GM04503 (cell line): ENCODE data around the gene HOXA11.

Experiments used
- DNase-seq: peaks from one replicate; pipeline ENCODE4 v3.0.0-alpha.2; 2012; ENCODE audit warnings: low read depth

Gene HOXA11

DNA sequence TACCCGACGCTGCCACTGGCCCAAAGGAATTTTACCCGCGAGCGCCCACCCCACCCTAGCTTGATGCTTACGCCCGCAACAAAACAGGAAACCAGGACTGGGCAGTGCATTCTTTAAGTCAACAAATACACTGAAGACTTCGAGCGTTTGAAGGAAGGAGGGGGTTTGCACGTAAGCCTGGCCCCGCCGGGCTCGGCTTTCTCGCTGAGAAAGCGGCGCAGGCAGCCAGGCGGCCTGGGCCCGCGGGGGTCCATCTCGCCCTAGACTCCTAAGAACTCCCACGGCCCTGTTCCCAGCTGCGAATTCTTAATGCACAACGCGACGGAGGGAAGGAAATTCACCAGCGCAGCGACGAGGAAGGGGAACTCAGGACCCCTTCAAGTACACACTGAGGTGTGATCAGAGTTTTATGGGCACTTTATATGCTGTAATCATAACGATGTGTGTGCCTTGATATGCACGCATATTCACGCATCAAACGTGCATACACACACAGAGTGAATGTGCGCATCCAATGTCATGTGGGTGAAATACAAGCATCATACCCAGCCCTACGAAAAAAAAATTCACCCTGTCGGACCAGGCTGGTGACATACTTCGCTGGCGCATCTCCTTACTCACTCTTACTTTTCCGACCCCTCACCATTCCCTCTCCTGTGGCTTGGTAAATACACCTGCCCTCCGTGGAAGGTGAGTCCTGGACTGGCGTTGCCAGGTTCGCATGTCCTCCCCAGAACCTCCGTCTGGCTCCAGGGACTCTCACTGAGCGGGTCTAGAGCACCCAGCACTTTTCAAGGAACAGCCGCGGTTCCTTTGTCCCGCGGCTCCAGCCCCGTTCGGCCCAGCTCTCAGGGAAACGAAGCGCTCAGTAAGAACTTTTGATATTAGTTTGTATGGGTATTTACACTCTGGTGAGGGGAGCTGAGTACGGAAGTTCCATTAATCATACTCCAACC lies 20.6 kb upstream of the HOXA11 start:
- DNase-seq, result no peak

DNA sequence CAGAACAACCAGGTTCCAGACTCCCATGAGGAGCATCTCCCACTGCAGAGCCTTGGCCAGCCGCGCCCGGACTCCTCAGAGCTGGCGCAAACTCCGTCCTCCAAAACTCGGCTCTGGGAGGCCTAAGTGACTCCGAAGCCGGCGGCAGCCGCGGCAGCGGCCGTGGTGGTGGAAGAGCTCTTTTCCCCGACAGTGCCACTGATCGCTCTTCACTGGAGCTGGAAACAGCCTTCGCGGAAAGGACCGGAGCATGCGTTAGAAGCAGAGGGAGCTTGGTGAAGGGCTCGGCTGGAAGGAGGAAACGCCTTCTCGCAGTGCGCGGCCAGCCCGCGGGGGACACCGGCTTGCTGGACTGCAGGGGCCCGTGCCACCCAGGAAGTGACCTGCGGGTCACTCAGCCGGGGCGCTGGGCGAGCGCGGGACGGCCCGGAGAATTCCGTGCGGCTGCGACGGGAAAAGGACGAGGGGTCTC lies 19.9 kb upstream of the HOXA11 start:
- no peak for DNase-seq

DNA sequence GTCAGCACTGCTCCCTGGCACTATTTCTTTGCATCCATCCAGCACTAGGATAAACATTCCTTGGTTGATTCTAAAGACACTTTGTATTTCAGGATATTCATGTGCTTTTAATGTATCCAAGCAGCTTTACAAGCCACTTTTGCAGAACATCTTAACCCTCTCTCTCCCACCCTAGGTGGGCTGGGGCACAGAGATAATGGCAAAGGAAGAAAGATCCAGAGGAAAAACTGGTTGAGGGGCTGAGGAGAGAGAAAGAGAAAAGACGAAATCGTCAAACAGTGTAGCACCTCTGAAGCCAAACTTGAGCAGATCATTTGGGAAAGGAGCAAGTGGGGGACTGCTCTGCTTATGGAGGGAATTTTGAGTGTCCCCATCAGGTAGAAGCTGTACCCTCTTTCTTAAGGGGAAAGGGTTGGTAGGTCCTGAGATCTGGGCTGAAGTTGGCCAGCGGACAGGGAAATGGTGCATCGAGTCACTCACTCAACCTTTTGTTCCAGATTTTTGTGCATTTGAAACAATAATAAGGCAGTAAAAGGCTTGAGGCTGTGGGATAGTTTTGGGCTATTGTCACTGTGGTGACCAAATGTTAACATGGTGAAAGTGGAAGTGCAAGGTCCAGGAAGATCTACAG lies 19.0 kb upstream of the HOXA11 start:
- DNase-seq, result no peak

DNA sequence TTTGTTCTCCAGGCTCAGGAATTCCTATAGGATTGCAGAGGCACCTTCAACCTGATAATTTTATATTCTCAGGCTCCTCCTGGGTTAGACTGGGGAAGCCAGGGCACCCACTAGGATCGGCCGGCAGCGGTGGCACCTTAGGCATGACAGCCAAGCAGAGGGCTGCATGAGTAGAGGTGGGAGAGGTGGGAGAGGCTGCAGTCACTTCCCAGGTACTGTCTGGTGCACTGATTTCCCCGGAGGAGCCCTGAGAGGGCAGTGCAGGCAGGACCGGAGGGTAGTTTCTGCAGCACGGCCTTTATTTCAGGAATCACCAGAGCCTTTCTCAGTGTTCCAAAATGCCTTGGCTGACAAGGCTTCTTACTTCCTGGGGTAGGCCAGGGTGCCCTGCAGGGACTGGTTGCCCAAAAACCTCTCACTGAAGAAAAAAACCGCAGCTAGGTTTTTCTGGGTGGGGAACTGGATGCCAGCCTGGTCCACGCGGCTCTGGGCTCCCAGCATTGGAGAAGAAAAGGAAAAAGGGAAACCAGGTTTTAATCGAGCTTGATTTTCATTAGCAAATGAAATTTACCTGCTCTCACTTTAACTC lies 18.4 kb upstream of the HOXA11 start:
- DNase-seq, result no peak

DNA sequence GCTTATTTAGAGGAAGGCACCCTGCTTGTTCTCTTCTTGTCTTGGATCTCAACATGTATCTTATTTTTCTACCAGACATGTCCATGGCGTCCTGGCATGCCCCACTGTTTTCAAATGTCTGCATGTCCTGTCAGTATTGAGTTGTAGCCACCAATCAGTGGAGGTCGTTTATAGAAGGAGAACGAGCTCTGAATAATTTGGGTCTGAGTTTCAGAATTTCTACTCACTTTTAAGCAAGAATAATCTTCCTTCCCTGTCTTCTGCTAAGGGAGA lies 17.8 kb upstream of the HOXA11 start:
- DNase-seq, result no peak

DNA sequence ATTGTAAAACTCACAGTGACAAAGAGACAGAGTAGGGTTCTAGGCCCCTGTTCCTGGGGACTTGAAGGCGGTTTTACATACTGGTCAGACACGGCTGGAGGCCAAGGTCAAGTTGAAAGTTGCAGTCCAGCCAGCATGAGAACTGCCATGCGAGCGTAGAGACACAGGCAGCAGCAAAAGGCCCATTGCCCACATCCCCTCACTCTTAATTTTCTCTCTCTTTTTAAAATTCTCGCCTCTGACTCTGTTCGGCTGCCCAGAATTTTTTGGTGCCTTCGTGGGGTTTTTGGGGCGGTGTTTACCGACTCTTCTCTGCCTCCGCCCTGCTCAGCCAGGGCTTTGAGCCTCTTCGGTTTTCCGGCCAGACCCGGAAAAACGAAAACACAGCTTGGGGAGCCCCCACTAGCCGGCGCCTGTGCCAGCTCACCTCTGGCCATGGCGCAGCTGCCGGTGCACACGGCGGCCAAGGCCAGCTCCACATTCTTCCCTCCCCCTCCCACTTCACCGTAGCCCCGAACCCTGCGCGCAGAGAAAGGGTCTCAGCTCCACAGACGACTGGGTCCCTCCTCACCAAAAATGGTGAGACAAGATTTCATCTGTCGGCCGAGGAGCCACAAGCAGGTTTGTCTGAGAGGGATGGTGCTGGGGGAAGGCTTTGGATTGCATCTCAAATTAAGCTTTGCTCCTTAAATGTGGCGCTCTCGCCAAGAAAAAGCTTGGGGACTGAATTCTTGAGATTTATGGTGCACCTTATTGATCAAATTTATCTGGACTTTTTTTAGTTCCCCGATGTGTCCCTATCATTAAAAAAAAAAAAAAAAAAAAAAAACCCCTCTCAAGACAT lies 17.2 kb upstream of the HOXA11 start:
- DNase-seq, result no peak

DNA sequence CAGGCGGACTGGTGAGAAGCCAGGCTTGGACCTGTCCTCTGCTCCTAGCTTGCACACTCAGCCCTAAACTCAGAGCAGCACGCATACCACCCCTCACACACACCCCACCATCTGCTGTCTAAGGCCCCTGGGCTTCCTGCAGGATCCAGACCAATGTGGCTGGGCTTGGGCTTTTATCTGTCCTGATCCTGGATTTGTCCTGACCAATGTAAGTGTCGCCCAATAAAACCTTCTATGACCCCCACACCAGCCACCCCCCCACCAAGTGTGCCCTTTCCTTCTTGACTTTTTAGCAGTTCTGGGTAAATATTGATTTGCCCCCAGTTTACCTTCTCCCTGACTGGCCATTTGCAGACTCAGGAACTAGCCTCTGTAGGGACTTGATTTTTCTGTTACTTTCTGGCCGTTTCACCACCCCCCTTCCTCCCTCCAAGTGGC lies 16.6 kb upstream of the HOXA11 start:
- DNase-seq, result no peak

DNA sequence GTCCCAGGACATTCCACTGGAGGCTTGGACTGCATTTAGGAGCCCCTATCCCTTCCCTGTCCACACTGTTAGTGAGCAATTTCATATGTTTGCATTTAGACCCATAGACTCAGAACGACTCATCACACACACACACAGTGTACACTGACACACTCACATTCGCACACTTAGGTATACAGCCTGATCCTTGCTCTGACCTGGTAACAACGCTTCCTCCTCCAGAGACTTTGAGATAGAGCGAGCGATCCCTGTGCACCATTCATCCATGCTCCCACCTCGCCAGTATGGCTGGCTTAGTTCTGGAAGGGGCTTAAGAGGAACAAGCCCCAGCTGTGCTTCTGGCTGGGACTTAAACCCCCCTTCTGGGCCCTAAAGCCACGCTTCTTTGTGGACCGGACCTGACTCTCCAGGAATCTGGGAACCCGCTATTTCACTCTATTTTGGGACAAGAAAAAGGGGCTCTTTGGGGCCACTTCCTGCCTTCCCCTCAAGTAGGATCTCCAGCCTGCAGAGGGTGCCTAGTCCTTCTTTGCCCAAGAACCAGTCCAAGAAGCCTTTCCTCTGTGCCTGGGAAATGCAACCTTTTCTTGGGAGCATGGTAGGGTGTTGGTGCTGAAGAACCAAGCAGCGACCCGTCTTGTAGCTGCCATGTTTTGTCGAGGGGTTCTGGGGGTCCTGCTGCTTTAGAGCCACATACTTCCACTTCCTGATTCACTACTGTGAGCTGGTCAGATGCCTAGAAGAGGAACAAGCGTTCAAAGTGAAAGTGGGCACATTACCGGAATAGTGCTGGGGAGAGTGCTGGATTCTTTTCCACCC lies 15.9 kb upstream of the HOXA11 start:
- no peak for DNase-seq

DNA sequence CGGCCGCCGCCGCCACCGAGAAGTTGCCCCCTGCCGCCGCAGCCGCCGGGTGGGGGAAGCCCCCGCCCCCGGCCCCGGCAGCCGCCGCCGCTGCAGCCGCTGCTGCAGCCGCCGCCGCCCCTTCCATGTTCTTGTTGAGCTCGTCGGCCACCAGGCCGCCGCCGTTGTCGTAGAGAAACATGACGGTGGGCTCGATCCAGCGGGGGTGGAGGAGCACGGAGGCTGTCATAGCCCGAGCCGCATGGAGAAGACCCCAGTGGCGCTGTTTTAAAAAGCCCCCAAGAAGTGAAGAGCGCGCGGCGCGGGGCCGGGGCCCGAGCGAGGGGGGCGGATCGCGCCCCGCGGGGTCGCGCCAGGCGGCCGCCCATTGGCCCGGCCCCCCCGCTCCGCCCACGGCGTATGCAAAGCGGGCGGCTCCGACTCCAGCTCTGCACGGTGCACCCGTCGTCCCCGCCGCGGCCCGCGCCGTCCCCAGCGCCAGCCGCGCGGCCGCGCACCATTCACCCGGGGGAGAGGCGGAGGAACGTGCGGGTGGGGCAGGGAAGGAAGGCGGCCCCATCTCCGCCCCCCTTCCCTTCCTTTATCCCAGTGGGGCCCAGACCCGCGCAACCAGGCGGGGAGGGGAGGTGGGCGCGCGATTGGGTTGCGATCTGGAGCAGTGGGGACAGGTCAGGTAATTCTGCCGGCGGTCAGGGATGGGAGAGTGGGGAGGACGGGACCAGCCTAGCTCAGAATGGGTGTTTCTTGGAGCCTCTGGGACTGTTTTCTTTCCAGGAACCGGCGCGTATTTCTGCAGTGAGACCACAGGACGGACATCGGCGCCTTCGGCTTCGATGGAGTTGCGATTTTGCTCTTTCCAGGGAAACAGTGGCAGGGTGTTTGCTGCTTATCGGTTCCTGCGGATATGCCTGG lies 15.1 kb upstream of the HOXA11 start, which contains the start of gene HOXA13:
HOXA13 (minus strand) TSS at position 243 of the 912 bp plus-strand sequence; CDS start at position 229, 14 bp downstream.
- DNase-seq, result no peak

DNA sequence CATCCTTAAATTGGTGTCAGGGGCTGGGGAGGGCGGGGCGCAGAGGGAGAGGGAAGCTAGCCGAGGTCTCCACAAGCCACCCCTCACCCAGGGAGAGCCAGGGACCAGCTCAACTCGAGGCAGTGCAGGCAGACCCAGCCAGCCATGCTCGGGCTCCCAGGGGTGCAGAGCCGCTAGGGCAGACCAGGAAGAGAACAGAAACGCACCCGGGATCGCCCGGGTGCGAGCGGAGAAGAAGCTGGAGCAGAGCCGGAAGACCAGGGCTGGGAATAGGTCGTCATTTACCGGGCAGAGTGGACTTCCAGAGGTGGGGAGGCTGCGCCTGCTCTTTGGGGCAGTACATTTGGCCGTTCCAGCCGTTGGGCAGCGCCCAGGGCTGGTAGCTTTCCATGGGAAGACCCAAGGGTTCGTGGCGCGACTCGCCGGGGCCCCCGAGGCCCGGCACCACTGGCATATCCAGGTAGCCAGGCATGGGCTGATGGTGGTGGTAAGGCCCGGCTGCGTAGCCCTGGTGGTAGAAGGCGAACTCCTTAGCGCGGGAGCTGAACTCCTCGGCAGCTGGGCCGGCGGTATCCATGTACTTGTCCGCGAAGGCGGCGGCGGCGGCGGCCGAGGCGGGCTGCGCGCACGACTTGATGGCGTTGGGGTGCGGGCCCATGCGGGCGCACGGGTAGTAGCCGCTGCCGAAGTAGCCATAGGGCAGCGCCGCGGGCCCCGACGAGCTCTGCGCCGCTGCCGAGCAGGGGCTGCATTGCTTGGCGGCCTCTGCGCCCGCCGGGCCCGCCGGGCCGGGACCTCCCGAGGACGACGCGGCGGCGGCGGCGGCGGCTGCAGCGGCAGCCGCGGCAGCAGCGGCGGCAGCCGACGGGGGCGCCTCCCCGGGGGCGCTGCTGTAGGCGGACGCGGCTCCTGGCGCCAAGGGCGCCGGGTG lies 14.1 kb upstream of the HOXA11 start:
- DNase-seq, result no peak

DNA sequence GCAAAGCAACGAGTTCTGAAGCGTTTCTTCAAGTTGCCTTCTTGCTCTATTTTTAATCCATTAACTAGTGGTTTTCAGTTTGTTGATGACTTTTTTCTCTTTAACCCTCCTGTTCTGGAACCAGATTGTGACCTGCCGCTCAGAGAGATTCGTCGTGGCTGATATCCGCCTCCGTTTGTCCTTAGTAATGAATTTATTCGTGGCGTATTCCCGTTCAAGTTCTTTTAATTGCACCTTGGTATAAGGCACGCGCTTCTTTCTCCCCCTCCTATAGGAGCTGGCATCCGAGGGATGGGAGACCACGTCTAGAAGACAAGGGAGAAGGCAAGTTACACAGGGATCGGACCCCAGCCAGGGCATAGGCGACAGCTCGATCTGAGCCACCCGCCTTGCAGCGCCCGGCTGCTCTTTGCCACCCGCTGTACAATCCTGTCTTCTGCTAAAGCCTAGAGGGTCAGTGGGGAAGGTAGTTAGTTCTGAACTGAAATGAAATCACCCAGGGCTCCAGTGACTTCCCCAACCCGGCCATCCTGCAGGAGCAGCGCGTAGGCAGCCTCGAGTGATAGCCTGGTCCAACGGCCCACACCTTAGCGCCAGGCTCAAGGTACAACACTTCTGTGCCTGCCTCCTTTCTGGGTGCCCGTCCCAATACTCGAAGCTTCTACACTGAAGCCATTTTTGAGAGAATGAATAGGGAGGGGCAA lies 13.3 kb upstream of the HOXA11 start:
- DNase-seq, result no peak

DNA sequence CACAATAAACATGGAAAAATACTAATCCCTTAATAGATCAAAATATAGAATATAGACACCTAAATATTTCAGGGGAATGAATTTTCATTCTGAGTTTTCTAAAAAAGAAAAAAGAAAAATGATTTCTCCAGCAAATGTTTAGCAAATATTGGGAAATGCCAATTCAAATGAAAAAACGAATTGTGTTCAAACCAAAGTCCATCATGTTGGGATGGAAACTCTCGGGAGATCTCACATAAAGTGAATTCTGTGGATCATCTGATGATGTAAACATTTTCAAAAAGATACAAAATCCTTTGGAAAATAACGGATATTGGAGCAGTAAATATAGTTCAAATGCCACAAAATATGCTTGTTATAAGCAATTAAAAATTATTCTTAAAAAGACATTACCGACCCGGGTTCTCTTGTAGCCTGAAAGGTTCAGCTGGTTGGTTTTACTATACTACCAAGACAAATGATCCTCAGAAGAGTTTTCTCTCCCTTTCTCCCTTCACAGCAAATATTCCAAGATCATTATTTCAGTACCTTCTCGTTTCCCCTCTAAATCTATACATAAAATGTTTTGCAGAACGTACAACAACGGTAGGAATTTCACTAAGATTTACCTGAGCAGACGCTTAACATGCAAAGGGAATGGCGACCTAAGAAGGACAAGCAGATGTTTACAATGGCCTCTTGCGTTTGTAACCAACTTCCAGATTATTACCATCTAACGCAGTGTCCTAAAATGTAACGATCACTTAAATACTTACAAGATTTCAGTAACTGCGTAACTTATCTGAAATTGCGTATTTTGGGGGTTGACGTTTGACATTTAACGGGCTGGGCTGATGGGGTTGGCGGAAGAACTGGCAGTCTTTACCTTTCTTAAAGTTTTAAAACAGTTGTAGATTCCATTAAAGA lies 12.4 kb upstream of the HOXA11 start:
- DNase-seq, result no peak

DNA sequence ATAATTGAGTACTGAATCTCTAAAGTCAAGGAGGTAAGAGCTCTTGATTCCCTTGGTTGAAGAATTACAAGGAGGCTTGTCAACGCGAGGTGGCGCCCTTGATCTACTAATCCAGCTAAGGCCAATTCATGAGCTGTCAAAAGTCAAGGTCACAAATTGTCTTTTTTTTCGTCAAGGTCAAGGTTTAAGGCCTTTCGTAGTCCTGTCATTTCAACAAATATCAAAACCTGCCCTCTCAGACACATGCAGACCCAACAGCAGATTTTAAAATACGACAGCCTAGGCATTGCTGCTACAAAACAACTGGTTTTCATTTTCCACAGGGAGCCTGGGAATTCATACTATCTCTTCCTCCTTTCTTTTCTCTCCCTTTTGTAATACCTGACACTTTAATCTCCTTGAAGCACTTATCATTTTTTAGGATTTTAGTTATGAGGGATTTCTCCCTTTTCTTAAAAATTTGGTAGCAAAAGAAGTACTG lies 11.3 kb upstream of the HOXA11 start:
- no peak for DNase-seq

DNA sequence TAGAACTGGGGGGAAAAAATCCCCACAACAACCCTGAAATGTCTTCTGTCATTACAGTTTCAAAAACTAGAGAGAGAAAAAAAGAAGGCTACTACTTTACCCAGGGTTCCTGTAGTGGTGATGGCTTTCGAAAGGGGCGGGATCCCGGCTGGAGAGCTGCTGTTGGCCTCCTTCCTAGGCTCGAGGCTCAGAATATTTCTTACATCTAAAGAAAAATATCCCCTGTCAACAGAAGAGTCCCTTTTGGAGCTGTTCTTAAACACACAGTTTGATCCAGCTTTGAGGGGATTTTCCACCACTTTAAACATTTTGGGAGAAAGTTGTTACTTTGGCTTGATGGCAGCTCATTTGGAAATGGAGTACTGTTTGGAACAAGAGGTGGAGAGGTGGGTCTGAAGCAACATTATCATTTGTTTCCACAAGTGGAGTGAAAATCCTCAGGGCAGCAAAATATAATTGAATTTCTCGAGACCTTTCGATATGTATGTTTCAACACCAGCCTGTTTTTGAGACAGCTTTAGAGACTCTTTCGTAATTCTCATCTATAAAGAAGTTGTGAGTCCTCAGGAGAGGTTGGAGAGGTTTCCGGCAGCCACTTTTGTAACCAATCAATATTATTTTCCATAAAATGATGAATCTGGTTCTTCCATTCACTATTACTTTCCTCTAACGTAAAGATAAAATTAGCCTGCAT lies 9.8 kb upstream of the HOXA11 start:
- DNase-seq, result no peak

DNA sequence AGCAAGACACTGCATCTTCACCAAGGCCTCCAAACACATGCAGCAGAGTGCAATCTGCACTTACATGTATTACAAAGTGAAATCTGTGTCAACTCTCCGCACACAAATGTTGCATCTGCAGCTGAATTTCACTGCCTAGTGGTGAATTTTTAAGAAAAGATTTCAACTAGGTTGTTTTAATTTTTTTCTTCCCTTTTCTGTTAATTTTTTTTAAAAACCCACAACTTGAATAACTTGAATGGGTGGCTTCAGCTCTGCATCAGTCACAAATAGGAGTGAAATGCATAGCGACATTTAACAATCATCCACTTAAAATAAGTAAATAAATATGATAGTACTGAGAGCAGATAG lies 8.9 kb upstream of the HOXA11 start:
- no peak for DNase-seq

DNA sequence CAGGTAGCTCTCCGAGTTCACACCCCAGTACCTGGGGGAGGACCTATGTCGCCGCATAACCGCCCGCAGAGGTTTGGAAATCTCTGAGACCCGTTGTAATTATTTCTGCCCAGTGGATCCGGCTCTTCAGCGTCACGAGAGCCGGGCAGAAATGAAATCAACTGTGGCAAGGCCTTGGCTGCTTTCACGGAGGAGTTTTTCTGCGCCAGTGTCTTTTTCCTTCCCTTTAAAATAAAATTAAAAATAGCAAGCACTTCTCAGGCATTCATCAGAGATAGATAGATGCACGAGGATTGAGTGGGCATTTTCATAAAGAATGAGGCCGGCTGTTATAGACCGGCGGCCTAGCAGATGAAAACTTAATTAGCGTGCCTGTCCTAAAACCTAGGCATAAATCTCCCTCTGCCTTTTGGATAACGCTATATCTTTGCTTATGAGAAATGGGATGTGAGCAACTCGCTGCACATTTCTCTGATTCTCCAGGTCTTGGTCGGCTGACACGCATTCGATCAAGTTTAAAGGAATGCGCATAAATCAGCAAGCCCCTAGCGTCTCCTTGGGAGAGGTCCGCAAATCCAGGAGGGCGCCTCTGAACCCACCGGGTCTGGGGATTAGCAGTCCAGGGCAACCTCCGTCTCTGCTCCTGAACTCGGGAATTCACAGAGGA lies 8.4 kb upstream of the HOXA11 start:
- no peak for DNase-seq
